ENCODE data around the gene CLCN7. TPM values are rescaled to one million over a fixed set of nuclear protein-coding genes. Genes with fewer than 3 reads are reported as not detected.

CLCN7 gene
- total and polyA plus RNA-seq, 2 experiments from 2014 or later, result 50.1 to 57.6 TPM

DNA sequence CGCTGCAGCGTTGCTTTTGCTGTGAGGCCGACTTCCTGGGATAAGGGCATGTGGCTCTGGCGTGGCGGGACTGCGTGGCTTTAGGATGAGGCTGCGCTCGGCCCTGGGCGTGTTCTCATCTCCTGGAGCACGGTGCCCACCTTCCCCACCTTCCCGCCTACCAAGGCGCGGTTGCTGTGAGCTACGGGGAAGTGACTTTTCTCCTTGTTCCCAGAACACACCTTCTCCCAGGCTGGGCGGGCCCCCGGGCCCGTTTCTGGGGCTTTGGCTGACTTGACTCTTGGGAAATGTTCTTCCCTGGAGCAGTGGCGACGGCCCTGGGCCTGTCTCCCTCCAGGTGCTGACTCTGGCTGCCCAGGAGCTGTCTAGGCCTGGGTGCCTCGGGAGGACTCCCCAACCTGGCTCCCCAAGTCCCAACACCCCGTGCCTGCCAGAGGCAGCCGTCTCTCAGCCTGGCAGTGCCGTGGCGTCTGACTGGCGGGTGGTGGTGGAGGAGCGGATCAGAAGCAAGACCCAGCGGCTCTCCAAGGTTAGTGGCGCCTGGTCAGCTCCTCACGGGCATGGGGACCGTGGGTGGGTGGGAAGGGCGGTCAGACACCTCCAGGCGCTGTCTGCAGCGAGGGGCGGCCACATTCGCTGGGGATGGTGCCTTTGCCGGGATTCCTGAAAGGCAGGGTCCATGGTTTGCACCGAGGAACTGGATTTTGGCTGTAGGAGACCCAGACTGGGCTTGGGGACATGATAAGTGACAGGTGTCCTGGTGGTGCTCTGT, 30.4 kb upstream of the CLCN7 start:
- Histone ChIP-seq H3K9me3 (ENCODE audit: low read depth) (no peaks in the 10 kb centered on the region), H3K4me3 (no peak overlapping the region), H3K27ac (no peak overlapping the region), H3K27me3 (no peaks in the 10 kb centered on the region), H3K4me1 (ENCODE audit: low read depth) (peaks cover 9% of the 10 kb centered on the region), H3K36me3 (peaks cover 17% of the 10 kb centered on the region)
- DNase-seq (ENCODE audit: low read depth in 1 of 2, low spot score in 1 of 2), result no peak
- TF ChIP-seq CTCF (IDR thresholded peaks at IDR 0.05; ENCODE audit: low read depth, low read length), result no peak

DNA sequence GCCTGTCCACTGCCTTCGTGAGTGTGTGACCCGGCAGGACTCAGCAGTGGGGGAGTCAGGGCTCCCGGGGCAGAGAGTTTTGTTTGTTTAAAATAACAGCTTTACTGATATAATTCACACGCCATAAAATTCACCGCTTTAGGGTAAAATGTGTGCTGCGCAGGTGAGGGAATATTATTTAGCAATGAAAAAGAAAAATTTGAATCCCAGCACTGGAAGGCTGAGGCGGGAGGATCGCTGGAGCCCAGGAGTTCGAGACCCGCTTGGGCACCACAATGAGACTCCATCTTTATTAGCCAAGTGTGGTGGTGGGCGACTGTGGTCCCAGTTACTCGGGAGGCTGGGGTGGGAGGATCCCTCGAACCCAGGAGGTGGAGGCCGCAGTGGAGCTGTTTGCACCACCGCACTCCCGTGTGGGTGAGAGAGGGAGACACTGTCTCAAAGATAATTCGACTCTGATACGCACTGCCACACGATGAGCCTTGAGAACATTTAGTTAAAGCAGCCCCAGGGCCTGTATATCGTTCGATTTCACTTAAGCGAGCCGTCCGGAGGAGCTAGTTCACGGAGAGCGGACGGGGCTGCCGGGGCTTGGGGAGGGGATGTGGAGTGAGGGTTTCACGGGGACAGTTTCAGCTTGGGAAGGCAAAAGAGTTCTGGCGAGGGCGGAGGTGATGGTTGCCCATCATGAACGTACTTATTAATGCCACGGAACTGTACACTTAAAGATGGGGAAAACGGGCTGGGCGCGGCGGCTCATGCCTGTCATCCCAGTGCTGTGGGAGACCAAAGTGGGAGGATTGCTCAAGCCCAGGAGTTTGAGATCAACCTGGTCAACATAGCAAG, 28.5 kb upstream of the CLCN7 start:
- H3K27me3 ChIP-seq, result no peaks in the 10 kb centered on the region
- no peak overlapping the region for H3K27ac ChIP-seq
- no peak for TF ChIP-seq CTCF (IDR thresholded peaks at IDR 0.05; ENCODE audit: low read depth, low read length)
- no peaks in the 10 kb centered on the region for H3K4me1 ChIP-seq (ENCODE audit: low read depth)
- H3K36me3 ChIP-seq, result peaks cover 19% of the 10 kb centered on the region
- H3K4me3 ChIP-seq, result no peak overlapping the region
- H3K9me3 ChIP-seq (ENCODE audit: low read depth), result no peaks in the 10 kb centered on the region
- DNase-seq (ENCODE audit: low read depth in 1 of 2, low spot score in 1 of 2), result no peak

DNA sequence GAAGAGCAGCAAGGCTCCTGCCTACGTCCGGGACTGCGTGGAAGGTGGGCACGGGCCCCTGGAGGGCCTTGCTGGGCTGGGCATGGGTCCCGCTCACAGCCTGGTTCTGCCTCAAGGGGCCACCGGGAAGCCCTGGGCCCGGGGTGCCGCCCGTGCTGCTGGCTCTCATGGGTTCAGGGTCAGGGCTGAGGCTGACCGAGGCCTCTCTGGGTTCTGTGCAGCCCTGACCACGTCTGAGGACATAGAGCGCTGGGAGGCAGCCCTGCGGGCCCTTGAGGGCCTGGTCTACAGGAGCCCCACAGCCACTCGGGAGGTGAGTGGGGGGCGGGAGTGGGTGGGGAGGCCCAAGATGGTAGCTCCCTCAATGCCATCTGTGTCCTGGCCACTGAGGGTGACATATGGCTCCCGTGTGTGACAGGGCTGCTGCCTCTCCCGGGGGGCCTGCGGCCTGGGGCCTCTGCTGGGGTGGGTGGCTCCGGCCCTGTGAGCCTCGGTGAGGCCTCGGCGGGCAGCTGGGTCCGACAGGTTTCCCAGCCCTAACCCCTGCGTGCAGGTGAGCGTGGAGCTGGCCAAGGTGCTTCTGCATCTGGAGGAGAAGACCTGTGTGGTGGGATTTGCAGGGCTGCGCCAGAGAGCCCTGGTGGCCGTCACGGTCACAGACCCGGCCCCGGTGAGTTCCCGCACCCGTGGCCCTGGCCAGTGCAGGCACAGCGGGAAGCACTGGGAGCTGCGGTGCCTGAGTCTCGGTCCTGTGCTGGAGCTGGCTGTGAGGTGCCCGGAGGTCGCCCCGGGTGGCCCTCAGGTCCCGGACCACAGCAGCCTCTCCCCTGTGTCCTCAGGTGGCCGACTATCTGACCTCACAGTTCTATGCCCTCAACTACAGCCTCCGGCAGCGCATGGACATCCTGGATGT, 27.5 kb upstream of the CLCN7 start:
- Histone ChIP-seq H3K27ac (no peak overlapping the region), H3K27me3 (no peaks in the 10 kb centered on the region), H3K36me3 (peaks cover 19% of the 10 kb centered on the region), H3K4me1 (ENCODE audit: low read depth) (no peaks in the 10 kb centered on the region), H3K4me3 (no peak overlapping the region), H3K9me3 (ENCODE audit: low read depth) (no peaks in the 10 kb centered on the region)
- no peak for DNase-seq (ENCODE audit: low read depth in 1 of 2, low spot score in 1 of 2)
- TF ChIP-seq CTCF (IDR thresholded peaks at IDR 0.05; ENCODE audit: low read depth, low read length), result no peak

- peaks cover 19% of the 10 kb centered on the region for H3K36me3 ChIP-seq
These were observed 26.8 kb upstream of the CLCN7 start for GRCh38 chr16:1501630-1502029.

More at GRCh38 chr16:1501630-1502029, 26.8 kb upstream of the CLCN7 start:
- no peaks in the 10 kb centered on the region for H3K4me1 ChIP-seq (ENCODE audit: low read depth)
- no peak for DNase-seq (ENCODE audit: low read depth in 1 of 2, low spot score in 1 of 2)
- H3K9me3 ChIP-seq (ENCODE audit: low read depth), result no peaks in the 10 kb centered on the region
- H3K27me3 ChIP-seq, result no peaks in the 10 kb centered on the region
- H3K4me3 ChIP-seq, result no peak overlapping the region
- no peak for TF ChIP-seq CTCF (IDR thresholded peaks at IDR 0.05; ENCODE audit: low read depth, low read length)
- H3K27ac ChIP-seq, result no peak overlapping the region
